ENCODE measurements around the gene QSOX2. TPM values are rescaled to one million over a fixed set of nuclear protein-coding genes. Genes with fewer than 3 reads are reported as not detected.

The QSOX2 gene
- total RNA-seq, 6 experiments from 2014 or later = 2.9 to 8.7 (median 6.4) TPM

DNA sequence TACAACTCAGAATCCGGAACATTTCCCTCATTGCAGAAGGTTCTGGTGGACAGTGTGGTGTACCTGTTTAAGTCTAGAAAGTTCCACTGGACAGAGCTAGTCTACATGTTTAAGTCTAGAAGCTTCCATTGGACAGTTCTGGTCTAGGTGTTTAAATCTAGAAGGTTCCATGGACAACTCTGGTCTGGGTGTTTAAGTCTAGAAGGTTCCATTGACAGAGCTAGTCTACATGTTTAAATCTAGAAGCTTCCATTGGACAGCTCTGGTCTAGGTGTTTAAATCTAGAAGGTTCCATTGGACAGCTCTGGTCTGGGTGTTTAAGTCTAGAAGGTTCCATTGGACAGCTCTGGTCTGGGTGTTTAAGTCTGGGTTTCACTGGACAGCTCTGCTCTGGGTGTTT lies 33.3 kb upstream of the QSOX2 start:
- Histone ChIP-seq H3K36me3 (no peaks in the 10 kb centered on the region), H3K9me3 (no peaks in the 10 kb centered on the region)

DNA sequence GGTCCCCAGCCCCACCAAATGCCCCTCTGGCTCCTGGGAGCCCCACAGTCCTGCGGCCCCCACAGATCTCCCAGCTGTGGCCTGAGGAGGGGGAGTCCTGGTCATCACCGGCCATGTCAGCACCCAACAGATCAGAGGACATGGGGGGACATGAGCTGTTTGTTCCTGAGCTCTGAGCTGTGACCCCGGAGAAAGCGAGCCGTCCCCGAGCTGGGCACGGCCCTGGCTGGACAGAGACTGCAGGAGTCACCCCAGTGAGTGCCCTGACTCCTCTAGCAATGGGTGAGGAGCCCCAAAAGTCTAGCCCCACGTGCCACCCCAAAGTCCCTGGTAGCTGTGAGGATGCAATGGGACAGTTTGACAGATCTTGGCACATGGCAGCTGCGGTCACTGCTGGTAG lies 32.6 kb upstream of the QSOX2 start:
- Histone ChIP-seq H3K4me1 (no peaks in the 10 kb centered on the region), H3K36me3 (no peaks in the 10 kb centered on the region), H3K9me3 (no peaks in the 10 kb centered on the region), H3K27ac (no peak overlapping the region), H3K27me3 (no peaks in the 10 kb centered on the region), H3K4me3 (no peak overlapping the region)
- DNase-seq (no peak), ATAC-seq (no peak)
- intact Hi-C loops (cut with DNase I) = loop anchor here in 1 of 2 donors (10.0 kb wide), 2 partner anchors 103 to 133 kb away; no protein-coding TSS in a partner anchor
- no peak for TF ChIP-seq POLR2A (IDR thresholded peaks at IDR 0.05)
- TF ChIP-seq, protein P1, sequence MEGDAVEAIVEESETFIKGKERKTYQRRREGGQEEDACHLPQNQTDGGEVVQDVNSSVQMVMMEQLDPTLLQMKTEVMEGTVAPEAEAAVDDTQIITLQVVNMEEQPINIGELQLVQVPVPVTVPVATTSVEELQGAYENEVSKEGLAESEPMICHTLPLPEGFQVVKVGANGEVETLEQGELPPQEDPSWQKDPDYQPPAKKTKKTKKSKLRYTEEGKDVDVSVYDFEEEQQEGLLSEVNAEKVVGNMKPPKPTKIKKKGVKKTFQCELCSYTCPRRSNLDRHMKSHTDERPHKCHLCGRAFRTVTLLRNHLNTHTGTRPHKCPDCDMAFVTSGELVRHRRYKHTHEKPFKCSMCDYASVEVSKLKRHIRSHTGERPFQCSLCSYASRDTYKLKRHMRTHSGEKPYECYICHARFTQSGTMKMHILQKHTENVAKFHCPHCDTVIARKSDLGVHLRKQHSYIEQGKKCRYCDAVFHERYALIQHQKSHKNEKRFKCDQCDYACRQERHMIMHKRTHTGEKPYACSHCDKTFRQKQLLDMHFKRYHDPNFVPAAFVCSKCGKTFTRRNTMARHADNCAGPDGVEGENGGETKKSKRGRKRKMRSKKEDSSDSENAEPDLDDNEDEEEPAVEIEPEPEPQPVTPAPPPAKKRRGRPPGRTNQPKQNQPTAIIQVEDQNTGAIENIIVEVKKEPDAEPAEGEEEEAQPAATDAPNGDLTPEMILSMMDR (IDR thresholded peaks at IDR 0.05) = no peak
- no CpG with 5 or more reads among the region's 9 CpGs for WGBS (ENCODE audit: insufficient coverage, low coverage, low lambda C conversion rate, missing lambda C conversion rate)

More for the DNA sequence above, 33.3 kb upstream of the QSOX2 start:
- intact Hi-C loops (cut with DNase I) = loop anchor here in 1 of 2 donors (10.0 kb wide), 2 partner anchors 104 to 134 kb away; no protein-coding TSS in a partner anchor
- ATAC-seq (no peak), DNase-seq (no peak)
- Histone ChIP-seq H3K4me3 (no peak overlapping the region), H3K4me1 (peaks cover 0 to 5% (median 2%) of the 10 kb centered on the region in 4 donors), H3K27me3 (no peaks in the 10 kb centered on the region), H3K27ac (no peak overlapping the region)
- TF ChIP-seq, protein P1 (IDR thresholded peaks at IDR 0.05) = no peak
- TF ChIP-seq POLR2A (IDR thresholded peaks at IDR 0.05) = no peak
- 86% methylated on average over 1 of the region's 1 CpG for WGBS (ENCODE audit: insufficient coverage, low coverage, low lambda C conversion rate, missing lambda C conversion rate)

DNA sequence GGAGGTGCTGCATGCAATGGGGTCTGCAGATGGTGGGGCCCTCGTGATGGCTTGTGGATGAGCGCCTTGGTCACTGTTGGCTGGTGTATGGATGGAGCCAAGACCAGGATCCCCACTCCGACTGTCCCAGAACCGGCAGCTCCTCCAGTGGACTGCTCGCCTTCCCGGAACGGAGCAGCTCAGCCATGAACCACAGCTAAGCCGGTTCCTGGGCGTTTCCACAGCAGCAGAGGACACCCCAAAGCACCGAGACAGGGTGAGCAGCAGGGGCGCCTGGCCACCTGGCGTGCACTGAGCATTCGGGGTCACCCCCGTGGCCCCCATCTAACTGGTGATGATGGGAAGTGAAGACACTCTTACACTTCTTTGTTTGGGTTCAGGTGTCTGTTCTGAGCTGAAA lies 32.1 kb upstream of the QSOX2 start:
- intact Hi-C loops (cut with DNase I) = loop anchor here in 1 of 2 donors (10.0 kb wide), 2 partner anchors 103 to 133 kb away; no protein-coding TSS in a partner anchor

DNA sequence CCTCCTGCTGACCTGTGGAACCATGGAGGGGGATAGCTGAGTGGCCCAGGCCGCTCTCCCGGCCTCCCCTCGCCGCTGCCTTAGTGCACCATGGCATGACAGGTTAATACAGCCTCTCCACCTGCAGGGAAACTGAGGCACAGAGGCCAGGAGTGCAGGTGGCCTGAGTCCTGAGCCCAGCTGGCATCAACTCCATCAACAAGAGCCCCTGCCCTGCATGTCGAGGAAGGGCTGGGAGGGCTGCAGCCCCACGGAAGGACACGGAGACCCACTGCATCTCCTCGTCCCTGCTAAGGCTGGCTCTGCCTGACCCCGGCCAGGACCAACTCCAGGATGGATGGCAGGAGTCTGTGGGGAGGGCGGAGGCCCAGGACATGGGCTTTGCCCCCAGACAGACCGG lies 31.1 kb upstream of the QSOX2 start:
- WGBS (ENCODE audit: insufficient coverage, low coverage, low lambda C conversion rate, missing lambda C conversion rate) = no CpG with 5 or more reads among the region's 11 CpGs
- no peak for DNase-seq

More for the DNA sequence above, 32.1 kb upstream of the QSOX2 start:
- no peak for ATAC-seq
- no peak overlapping the region for H3K4me3 ChIP-seq
- TF ChIP-seq POLR2A (IDR thresholded peaks at IDR 0.05) = no peak
- TF ChIP-seq, protein P1 (IDR thresholded peaks at IDR 0.05) = no peak
- no peaks in the 10 kb centered on the region for H3K9me3 ChIP-seq
- DNase-seq = no peak
- WGBS (ENCODE audit: insufficient coverage, low coverage, low lambda C conversion rate, missing lambda C conversion rate) = 48% methylated on average over 3 of the region's 14 CpGs
- no peak overlapping the region for H3K27ac ChIP-seq
- no peaks in the 10 kb centered on the region for H3K36me3 ChIP-seq
- H3K4me1 ChIP-seq = no peaks in the 10 kb centered on the region
- H3K27me3 ChIP-seq = no peaks in the 10 kb centered on the region

More for the DNA sequence above, 31.1 kb upstream of the QSOX2 start:
- Histone ChIP-seq H3K36me3 (no peaks in the 10 kb centered on the region), H3K27ac (no peak overlapping the region), H3K4me1 (no peaks in the 10 kb centered on the region), H3K9me3 (no peaks in the 10 kb centered on the region), H3K27me3 (no peaks in the 10 kb centered on the region), H3K4me3 (no peak overlapping the region)
- ATAC-seq = no peak
- no peak for TF ChIP-seq POLR2A (IDR thresholded peaks at IDR 0.05)
- TF ChIP-seq, protein P1 (IDR thresholded peaks at IDR 0.05) = no peak
- intact Hi-C loops (cut with DNase I) = loop anchor here in 1 of 2 donors (10.0 kb wide), 2 partner anchors 102 to 132 kb away; no protein-coding TSS in a partner anchor

Measured in right lobe of liver (tissue), 6 donors.